ENCODE results near the gene CDHR3.
"Not testable (repeated sequence)": the region's sequence is repeated elsewhere in the genome, so short reads cannot be mapped to it uniquely, and the experiment has no call there.

Gene CDHR3, protein sequence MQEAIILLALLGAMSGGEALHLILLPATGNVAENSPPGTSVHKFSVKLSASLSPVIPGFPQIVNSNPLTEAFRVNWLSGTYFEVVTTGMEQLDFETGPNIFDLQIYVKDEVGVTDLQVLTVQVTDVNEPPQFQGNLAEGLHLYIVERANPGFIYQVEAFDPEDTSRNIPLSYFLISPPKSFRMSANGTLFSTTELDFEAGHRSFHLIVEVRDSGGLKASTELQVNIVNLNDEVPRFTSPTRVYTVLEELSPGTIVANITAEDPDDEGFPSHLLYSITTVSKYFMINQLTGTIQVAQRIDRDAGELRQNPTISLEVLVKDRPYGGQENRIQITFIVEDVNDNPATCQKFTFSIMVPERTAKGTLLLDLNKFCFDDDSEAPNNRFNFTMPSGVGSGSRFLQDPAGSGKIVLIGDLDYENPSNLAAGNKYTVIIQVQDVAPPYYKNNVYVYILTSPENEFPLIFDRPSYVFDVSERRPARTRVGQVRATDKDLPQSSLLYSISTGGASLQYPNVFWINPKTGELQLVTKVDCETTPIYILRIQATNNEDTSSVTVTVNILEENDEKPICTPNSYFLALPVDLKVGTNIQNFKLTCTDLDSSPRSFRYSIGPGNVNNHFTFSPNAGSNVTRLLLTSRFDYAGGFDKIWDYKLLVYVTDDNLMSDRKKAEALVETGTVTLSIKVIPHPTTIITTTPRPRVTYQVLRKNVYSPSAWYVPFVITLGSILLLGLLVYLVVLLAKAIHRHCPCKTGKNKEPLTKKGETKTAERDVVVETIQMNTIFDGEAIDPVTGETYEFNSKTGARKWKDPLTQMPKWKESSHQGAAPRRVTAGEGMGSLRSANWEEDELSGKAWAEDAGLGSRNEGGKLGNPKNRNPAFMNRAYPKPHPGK

DNA sequence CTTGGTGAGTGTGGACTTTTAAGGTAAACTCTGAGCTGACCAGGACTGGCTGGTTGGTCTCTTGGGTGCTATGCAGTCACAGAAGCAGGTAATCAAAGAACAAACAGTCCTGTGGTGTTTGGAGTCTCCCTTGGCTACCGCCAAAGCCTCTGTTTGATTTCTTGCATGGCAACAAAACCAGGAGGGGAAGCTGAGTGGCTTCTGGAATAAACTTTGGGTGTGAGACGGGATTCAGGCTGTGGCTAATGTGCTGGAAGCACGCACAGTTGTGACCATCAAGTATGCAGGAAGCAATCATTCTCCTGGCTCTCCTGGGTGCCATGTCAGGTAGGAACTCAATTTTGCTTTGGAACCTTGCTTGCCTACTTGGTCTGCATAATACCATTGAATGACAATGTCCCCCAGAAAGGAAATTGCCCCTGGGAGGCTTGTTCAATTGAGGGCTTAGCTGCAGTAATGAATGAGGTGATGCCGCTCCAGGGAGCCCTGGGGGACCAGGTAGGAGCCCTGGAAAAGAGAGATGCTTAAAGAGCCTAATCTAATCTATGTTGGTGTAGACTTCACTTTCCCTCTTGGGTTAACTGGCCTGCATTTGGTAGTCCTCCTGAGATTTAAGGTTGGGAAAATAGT lies at the start of gene CDHR3:
CDHR3 (plus strand) TSS at position 227 of the 630 bp plus-strand sequence; CDS start at position 282, 55 bp downstream.
- DNase-seq = no peak

DNA sequence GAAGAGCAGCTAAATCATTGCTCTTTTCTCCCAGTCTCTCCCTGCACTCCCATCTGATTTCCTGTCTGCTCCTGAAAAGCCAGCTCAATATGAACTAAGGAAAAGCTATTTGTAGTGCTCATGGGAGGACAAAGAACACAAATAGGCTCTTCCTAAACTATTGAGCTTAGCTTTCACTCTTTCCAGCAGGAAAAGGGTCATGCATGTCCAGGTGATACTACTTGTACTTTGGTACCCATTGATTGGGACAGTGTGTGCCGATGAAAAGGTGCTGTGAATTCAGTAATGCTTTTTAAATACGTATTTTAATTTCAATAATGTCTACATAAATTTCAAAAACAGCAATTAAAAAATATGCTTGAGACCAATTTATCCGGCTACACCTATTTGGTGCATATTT lies 49.1 kb upstream of the CDHR3 start:
- DNase-seq = no peak

DNA sequence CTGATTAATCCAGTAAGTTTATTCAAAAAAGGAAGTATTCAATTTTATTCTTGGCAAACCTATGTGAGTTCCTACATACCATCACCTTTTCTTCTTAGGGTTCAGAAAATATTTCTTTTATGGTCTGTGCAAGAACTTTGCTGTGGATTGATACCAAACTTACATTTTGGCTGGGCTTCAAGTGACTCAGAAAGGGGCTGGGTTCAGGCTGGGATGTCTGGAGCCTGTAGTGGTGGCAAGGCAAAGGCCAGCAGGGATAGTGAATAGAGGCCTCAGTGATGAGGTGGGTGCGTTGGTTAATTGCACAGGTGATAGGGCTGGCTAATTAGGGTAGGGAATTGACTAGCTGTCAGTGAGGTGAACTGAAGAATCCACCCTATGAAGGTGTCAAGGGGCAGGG lies 46.5 kb upstream of the CDHR3 start:
- DNase-seq = no peak

DNA sequence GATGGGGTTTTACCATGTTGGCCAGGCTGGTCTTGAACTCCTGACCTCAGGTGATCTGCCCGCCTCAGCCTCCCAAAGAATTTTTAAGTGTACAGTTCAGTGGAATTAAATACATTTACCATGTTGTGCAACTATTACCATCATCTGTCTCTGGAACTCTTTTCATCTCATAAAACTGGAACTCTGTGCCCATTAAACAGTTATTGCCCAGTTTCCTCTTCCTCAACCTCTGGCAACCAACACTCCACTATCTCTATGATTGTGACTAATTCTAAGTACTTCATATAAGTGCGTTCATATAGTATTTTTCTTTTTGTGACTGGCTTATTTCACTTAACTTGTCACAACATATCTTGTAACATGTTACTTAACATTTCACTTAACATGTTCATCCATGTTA lies 45.4 kb upstream of the CDHR3 start:
- DNase-seq = no peak

DNA sequence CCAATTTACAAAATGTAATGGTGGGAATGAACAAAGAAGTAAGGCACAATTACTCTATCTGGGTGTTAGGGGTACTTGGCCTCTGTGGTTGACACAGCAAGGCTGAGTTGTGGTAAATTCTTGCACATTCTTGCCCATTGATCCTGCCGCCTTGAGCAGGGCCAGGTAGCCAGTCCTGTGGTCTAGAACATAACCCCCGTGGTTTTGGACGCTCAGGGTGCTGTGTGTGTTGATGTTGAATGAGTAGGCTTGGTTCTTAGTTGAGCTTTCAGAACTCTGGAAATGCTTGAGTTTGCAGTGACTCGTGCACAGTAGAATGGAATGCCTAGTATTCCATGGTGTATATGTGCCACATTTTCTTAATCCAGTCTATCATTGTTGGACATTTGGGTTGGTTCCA lies 42.3 kb upstream of the CDHR3 start:
- no peak for DNase-seq

DNA sequence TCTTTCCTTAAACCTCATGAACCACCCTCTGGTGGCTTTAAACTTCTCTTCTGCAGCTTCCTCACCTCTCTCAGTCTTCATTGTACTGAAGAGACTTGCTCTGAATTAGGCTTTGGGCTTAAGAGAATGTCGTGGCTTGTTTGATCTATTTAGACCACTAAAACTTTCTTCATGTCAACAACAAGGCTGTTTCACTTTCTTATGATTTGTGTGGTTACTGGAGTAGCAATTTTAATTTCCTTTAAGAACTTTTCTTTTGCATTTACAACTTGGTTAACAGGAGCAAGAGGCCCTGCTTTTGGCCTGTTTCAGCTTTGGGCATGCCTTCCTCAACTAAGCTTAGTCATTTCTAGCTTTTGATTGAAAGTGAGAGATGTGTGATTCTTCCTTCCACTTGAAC lies 38.1 kb upstream of the CDHR3 start:
- DNase-seq = peak; percentile 27 to 36

DNA sequence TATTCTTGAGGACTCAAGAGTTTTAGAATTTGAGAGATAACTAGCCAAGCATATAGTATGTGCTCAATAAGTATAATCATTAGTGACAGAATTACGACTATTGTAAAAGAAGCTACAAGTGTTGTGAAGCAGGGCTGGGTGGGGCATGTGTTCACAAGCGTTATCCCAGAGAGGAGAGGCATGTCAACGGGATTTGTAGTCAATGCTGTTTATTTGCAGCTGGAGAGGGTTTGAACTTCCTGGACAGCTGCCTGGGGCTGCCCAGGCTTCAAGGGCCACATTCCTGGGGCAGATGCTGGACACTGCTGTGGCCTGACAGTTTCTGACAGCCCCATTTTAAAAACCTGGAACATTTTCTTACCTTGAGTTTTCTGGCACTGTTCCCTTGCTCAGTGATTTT lies 36.9 kb upstream of the CDHR3 start:
- no peak for DNase-seq

DNA sequence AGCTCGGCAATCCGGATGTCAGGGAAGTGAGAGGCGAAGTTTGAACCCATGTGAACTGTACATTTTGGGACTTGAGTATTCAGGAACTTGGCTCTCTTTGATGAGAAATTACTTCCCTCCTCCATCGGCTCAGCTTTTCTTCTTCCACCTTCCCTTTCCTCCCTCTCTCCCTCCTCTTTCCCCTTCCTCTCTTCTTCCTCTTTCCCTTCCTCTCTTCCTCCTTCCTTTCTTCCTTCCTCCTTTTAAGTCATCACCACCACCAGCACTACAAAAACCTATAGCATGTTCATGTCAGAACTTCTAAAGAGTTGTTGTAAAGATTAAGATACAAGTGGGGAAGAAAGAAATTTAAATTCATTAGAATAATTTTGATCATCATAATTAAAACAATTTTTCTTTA lies 31.9 kb upstream of the CDHR3 start:
- DNase-seq = no peak

DNA sequence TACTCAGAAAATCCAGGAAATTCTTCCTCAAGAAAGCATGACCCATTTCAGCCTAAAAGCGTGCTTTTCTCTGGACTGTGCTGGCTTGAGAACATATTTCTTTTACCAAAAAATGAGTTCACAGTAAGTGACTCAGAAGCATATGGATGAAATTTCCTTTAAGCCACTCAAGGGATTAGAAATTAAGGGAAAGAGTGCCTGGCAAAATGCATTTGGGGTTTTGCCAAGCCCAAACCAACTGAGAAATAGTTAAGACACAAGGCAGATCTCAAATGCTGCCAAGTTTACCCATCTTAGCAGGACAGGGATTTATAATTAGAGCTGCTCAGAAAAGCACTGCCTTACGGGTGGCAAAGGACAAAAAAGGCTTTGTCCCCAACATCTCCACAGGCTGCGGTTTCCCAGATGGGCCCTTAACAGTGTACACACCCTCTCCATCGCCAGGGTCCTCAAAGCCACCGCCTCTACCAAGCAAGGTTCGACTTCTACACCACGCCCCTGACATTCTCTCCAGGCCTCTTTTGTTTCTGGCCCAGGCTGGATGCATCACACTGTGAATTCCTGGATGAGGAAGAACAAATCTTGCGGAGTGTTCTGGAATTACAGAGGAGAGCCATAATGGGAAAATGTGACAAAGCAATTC lies 30.1 kb upstream of the CDHR3 start:
- DNase-seq = no peak

DNA sequence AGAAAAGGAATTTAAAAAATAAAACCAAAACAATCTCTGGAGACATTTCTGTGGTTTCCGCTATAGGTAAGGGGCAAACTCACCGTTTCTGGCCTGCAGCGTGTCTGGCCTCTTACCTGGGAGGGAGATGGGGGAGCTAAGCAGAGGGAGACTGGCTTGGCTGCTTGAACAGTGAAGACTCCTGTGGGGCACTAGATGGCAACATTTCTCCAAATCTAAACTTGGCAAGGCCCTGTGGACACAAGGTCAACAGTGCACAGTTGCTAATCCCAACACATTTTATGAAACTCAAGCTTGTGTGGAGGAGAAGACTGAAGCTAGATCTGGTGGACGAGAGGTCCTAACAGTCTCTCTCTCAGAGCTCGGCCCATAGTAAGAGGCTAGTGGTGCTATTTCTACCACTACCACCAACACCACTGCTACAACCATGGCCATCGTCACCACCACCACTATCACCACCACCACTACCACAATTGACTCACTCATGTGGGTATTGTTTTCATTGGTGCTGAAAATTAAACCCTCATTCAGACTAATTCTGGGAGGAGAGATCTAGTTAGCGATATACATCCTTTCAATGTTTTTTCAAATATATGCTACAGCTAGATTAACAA lies 28.4 kb upstream of the CDHR3 start:
- no peak for DNase-seq

DNA sequence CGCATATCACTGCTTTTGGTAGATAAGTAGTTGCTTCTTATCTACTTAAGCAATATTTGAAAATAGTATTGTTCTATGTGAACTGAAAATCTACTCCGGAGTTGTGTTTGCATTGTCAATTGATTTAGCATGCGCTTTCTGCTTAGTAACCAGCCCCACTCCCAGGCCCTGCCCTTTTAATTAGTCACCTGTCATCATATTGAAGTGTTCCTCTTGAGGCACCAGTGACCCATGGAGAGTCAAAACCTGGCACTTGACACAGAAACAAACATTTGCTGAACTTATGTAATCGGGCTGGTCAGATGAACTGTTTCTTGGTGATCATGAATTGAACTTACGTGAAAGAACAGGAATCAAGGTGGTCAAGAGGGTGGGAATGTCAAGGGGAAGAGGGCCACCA lies 27.8 kb upstream of the CDHR3 start:
- no peak for DNase-seq

DNA sequence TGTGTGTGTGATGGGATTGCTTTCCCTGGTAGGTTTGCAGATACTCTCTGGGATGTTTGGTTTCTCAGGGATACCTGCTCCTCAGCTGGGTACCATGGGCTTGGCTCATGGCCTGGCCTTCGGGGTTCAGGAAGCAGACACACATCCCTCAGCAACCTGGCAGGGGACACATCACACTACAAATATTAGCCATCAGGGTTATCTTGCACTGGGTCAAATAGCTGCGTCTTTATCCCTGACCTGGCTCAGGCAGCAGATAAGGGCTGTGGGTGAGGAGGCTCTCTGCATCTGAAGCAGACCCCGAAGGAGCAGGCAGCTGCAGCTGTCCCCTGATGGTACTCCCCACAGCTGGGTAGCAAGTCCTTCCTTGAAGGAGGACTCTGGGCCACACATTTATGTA lies 25.7 kb upstream of the CDHR3 start:
- DNase-seq = no peak

DNA sequence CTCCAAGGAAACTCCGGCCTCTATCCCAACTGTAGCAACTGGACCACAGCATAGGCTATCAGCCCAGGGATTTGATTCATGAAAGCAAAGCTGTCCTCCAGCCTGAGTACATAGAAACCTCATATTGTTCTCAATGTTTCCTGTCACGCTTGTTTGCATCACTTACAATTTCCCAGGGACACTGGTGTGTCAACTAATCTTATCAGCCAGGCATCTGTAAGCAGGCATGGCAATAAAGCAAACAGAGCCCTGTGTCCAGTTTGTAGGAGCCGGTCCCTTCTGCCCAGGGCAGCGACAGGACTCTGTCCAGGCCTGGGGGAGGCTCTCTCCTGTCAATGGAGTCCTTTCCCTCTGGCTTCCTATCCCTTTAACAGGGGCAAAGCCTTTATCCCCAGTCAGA lies 23.0 kb upstream of the CDHR3 start:
- no peak for DNase-seq

DNA sequence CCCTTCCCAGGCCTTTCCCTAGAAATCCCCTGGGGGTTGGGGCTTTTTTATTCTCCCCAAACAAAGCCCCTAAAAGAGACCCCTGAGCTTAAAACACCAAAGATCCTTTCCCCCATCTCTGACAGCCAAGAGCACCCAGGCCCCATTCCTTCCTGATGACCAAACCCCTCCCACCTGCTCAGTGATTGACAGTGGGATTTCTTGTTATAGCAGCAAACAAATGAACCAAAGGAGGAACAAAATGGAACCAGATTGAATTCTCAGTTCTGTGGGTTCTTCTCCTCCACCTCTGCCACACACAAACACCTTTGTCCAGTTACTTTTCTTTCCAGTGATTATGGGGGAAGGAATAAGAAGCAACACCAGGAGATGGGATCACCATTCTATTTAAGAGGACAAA lies 21.5 kb upstream of the CDHR3 start:
- DNase-seq = no peak

DNA sequence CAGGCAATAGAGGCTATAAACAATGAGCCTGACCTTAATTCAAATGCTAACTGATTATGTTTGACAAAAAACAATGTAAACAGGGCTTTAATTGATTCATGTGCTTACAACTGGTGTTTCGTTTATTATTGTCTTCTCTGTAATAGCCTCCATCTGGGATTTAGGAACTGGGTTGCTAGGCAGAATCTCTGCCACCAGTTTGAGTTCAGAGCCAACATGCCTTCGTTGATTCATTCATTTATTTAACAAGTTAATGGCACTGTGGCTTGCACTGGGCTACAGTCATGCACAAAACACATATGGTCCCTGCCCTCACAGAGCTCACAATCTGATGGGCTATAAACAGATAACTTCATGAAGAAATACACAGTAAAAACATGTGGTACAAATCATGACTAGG lies 19.6 kb upstream of the CDHR3 start:
- DNase-seq = no peak

DNA sequence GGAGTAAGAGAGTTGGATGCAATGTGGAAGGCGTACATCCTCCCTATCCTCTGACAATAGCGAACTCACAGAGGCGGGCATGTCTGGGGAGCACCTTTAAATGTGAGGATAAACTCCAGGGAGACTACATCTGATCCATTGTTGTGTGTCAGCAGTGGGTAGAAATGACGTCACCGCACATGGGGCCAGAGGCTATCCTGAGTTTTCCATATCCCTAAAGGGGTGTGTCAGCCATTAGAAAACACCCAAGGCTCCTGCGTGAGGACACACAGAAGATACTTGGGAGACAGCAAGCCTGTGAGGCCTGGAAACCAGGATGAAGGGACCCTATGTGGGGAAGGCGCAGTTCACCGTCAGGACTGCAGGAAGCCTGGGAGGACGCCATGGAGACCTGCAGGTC lies 17.2 kb upstream of the CDHR3 start:
- DNase-seq = no peak

DNA sequence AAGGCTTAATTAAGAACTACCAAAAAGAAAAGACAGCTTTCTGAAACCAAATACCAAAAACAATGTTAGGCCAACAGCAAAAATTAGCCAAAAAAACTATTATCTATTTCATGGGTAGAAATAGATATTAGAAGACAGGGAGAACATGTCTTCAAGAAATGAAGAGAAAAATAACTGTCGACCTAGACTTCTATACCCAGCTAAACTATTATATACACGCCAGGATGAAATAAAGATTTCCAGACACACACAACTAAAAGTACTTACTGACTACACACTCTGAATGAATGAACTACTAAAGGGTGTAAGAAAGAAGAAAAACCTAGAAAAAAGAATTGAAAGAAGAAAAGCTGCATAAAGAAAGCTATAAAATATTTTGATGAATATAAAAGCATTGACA lies 11.5 kb upstream of the CDHR3 start:
- DNase-seq = no peak

DNA sequence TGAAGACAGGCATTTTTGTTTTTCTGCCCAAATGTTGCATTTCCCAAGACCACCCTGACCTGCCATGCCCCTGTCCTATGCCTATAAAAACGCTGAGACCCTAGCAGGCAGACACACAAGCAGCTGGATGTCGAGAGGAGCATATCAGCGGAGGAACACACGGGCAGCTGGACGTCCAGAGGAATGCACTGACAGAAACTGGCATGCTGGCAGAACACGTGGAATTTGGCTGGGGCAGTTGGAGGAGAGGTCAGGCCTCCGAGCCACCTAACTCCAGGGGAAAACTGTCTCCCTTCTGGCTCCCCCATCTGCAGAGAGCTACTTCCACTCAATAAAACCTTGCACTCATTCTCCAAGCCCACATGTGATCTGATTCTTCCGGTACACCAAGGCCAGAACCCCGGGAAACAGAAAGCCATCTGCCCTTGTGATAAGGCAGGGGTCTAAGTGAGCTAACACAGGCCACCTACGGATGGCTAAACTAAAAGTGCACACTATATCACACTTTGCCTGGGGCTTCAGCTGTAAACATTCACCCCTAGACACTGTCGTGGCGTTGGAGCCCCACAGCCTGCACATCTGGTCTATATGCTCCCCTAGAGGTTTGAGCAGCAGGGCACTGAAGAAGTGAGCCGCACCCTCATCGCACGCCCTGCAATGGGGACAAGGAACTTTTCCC lies 10.0 kb upstream of the CDHR3 start:
- DNase-seq = no peak

DNA sequence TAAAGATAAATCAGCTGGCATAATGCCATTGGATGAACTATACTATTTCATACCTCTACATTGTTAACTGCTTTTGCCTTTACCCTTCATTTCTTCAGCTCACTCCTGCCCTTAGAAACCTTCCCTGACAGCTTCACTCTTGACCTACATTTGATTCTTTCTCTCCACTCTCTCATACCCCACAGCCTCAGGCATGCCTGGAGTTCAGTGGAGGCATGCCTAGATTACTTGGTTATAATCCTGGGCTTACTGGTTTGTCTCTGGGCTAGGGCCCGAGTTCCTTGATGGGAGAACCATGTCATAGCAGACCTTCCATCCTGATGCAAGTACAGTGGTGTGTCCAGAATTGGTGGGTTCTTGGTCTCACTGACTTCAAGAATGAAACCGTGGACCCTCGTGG lies 8.4 kb upstream of the CDHR3 start:
- DNase-seq = no peak

DNA sequence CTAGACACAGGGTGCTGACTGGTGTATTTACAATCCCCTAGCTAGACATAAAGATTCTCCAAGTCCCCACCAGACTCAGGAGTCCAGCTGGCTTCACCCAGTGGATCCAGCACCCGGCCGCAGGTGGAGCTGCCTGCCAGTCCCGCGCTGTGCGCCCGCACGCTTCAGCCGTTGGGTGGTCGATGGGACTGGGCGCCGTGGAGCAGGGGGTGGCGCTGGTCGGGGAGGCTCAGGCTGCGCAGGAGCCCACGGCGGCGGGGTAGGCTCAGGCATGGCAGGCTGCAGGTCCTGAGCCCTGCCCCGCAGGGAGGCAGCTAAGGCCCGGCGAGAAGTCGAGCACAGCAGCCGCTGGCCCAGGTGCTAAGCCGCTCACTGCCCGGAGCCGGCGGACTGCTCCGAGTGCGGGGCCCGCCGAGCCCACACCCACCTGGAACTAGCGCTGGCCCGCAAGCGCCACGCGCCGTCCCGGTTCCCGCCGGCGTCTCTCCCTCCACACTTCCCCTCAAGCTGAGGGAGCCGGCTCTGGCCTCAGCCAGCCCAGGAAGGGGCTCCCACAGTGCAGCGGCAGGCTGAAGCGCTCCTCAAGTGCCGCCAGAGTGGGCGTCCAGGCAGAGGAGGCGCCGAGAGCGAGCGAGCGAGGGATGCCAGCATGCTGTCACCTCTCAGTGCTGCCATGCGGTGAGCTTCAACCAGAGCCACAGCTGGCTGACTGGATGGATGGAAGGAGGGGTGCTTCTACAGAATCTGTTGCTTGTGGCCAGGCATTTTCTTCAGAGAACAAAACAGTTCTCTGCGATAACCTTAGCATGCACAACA lies 7.2 kb upstream of the CDHR3 start:
- not testable (repeated sequence) for DNase-seq

DNA sequence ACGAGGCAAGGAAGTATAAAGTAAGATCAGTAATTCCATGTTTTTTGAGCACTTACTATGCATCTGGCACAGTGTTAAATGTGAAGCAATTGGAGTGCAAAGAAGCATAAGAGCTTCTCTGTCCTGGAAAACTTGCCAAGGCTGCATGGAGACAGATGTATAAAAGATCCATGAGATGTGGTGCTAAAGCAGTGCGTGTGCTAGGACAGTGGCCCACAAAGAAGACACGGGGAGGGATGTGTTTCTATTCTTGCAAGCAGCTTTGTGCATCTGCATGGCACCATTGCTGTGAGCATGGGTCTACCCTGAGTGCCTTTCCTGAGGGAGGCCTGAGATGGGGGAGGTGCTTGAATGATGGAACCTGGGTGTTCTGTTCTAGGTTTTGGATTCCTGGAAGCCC lies 5.1 kb upstream of the CDHR3 start:
- DNase-seq = no peak

All from activated T-cell treated with anti-CD3 and anti-CD28 coated beads, Interleukin-2, amount 50 U/mL, for 48 hours (primary cell).